Measurements from ENCODE around the gene CYBC1.

DNA sequence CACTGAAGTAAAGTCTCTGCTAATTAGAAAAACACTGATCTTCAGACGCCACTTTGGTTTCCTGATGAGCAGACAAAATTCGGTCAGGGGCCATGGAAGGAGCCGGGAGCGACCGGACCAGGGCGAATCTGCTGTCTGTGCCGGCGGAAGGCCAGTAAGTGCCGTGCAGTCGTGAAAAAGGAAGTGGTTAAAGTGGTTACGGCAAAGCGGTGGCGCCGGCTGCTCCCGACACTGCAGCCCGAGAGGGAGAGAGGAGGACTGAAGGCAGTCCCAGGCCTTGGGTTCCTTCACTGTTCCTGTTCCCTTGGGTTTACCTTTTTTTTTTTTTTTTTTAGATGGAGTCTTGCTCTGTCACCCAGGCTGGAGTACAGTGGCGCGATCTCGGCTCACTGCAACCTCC is 49.7 kb downstream of the CYBC1 start:
- TF ChIP-seq, protein P1, sequence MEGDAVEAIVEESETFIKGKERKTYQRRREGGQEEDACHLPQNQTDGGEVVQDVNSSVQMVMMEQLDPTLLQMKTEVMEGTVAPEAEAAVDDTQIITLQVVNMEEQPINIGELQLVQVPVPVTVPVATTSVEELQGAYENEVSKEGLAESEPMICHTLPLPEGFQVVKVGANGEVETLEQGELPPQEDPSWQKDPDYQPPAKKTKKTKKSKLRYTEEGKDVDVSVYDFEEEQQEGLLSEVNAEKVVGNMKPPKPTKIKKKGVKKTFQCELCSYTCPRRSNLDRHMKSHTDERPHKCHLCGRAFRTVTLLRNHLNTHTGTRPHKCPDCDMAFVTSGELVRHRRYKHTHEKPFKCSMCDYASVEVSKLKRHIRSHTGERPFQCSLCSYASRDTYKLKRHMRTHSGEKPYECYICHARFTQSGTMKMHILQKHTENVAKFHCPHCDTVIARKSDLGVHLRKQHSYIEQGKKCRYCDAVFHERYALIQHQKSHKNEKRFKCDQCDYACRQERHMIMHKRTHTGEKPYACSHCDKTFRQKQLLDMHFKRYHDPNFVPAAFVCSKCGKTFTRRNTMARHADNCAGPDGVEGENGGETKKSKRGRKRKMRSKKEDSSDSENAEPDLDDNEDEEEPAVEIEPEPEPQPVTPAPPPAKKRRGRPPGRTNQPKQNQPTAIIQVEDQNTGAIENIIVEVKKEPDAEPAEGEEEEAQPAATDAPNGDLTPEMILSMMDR (conservative IDR thresholded peaks at IDR 0.05 in 1 of 2, IDR thresholded peaks at IDR 0.05 in 1 of 2; ENCODE audit: low read depth in 1 of 2, low read length in 2 of 2) = no peak
- TF ChIP-seq EZH2 (IDR thresholded peaks at IDR 0.05; ENCODE audit: low read length, missing control alignments) = no peak

All from fibroblast of lung (primary cell).